Stimulated activated CD4-positive, alpha-beta T cell treated with anti-CD3 and anti-CD28 coated beads, Interleukin-4, amount 100 ng/mL, for 48 hours (primary cell): Measurements from ENCODE around the gene PRR5L.

Source experiments
- DNase-seq, 2 donors: peaks; one replicate each; pipeline ENCODE4 v3.0.0-alpha.2; 2020; ENCODE audit warnings: low read depth in 2 of 2

PRR5L gene

GRCh38 chr11:36376888-36377758 lies 81.0 kb downstream of the PRR5L start:
- DNase-seq: peak; percentile 33 to 42

GRCh38 chr11:36377759-36378564 lies 81.9 kb downstream of the PRR5L start:
- DNase-seq: no peak

GRCh38 chr11:36379653-36380052 lies 83.6 kb downstream of the PRR5L start:
- DNase-seq: no peak

- DNase-seq: no peak
Observed at GRCh38 chr11:36380296-36381014, 84.4 kb downstream of the PRR5L start.

- no peak for DNase-seq
Observed at GRCh38 chr11:36381015-36381360, 84.9 kb downstream of the PRR5L start.

GRCh38 chr11:36383195-36383594 lies 87.1 kb downstream of the PRR5L start:
- DNase-seq: no peak

GRCh38 chr11:36385121-36385970 lies 89.3 kb downstream of the PRR5L start:
- DNase-seq: no peak

GRCh38 chr11:36386411-36386810 lies 90.3 kb downstream of the PRR5L start:
- no peak for DNase-seq

GRCh38 chr11:36388071-36388470 lies 92.0 kb downstream of the PRR5L start:
- no peak for DNase-seq

GRCh38 chr11:36388951-36389350 lies 92.9 kb downstream of the PRR5L start:
- no peak for DNase-seq

GRCh38 chr11:36389811-36390210 lies 93.7 kb downstream of the PRR5L start:
- no peak for DNase-seq

GRCh38 chr11:36390963-36391471 lies 94.9 kb downstream of the PRR5L start:
- no peak for DNase-seq

GRCh38 chr11:36392196-36392595 lies 96.1 kb downstream of the PRR5L start:
- no peak for DNase-seq

GRCh38 chr11:36394056-36394455 lies 98.0 kb downstream of the PRR5L start:
- no peak for DNase-seq

GRCh38 chr11:36394926-36395325 lies 98.8 kb downstream of the PRR5L start:
- no peak for DNase-seq

GRCh38 chr11:36395978-36396736 lies 100.1 kb downstream of the PRR5L start:
- no peak for DNase-seq

GRCh38 chr11:36398231-36398953 lies 102.3 kb downstream of the PRR5L start:
- DNase-seq: no peak

GRCh38 chr11:36399236-36399635 lies 103.1 kb downstream of the PRR5L start:
- DNase-seq: no peak

- DNase-seq: no peak
Observed at GRCh38 chr11:36399745-36400144, 103.7 kb downstream of the PRR5L start.
